ENCODE data around the gene NCCRP1. TPM values are rescaled to one million over a fixed set of nuclear protein-coding genes. Genes with fewer than 3 reads are reported as not detected.

The NCCRP1 gene
- polyA plus RNA-seq, 1 experiment = 0.04 TPM

GRCh38 chr19:39182174-39182505 lies 14.6 kb upstream of the NCCRP1 start:
- no peak for TF ChIP-seq CTCF (IDR thresholded peaks at IDR 0.05; ENCODE audit: insufficient read depth, low read depth, low read length)
- Histone ChIP-seq H3K36me3 (ENCODE audit: control insufficient read depth, insufficient read depth, low read length) (peaks cover 19% of the 10 kb centered on the region), H3K4me3 (ENCODE audit: low read depth, low read length) (no peak overlapping the region), H3K27me3 (ENCODE audit: control insufficient read depth, insufficient read depth, low read length) (no peaks in the 10 kb centered on the region)
- POLR2A ChIA-PET = no interaction called here
- no peak for DNase-seq (ENCODE audit: low read depth)
- CTCF ChIA-PET = no interaction called here

- CTCF ChIA-PET = interaction anchor here (1.2 kb wide), 1 partner anchor 61 kb away, joined by 3 read pairs; no protein-coding TSS in a partner anchor
- no peak for DNase-seq (ENCODE audit: low read depth)
- H3K27me3 ChIP-seq (ENCODE audit: control insufficient read depth, insufficient read depth, low read length) = no peaks in the 10 kb centered on the region
- H3K36me3 ChIP-seq (ENCODE audit: control insufficient read depth, insufficient read depth, low read length) = peaks cover 12% of the 10 kb centered on the region
- no peak overlapping the region for H3K4me3 ChIP-seq (ENCODE audit: low read depth, low read length)
- POLR2A ChIA-PET = no interaction called here
- TF ChIP-seq CTCF (IDR thresholded peaks at IDR 0.05; ENCODE audit: insufficient read depth, low read depth, low read length) = no peak
Measured at GRCh38 chr19:39183104-39183503, 13.7 kb upstream of the NCCRP1 start.

GRCh38 chr19:39186391-39186790 lies 10.4 kb upstream of the NCCRP1 start:
- Histone ChIP-seq H3K27me3 (ENCODE audit: control insufficient read depth, insufficient read depth, low read length) (no peaks in the 10 kb centered on the region), H3K4me3 (ENCODE audit: low read depth, low read length) (no peak overlapping the region), H3K36me3 (ENCODE audit: control insufficient read depth, insufficient read depth, low read length) (no peaks in the 10 kb centered on the region)
- TF ChIP-seq CTCF (IDR thresholded peaks at IDR 0.05; ENCODE audit: insufficient read depth, low read depth, low read length) = no peak
- ChIA-PET CTCF (interaction anchor here (0.7 to 2.4 kb wide), 8 partner anchors 10 to 148 kb away, joined by 3 to 15 read pairs (median 5); partner anchors contain the start of genes NCCRP1 and PAK4), POLR2A (no interaction called here)
- DNase-seq (ENCODE audit: low read depth) = no peak

GRCh38 chr19:39187552-39187943 lies 9.2 kb upstream of the NCCRP1 start:
- Histone ChIP-seq H3K27me3 (ENCODE audit: control insufficient read depth, insufficient read depth, low read length) (no peaks in the 10 kb centered on the region), H3K4me3 (ENCODE audit: low read depth, low read length) (no peak overlapping the region), H3K36me3 (ENCODE audit: control insufficient read depth, insufficient read depth, low read length) (no peaks in the 10 kb centered on the region)
- CTCF ChIA-PET = interaction anchor here (0.6 to 2.4 kb wide), 6 partner anchors 8 to 220 kb away, joined by 3 to 15 read pairs (median 4); partner anchors contain the start of genes NCCRP1 and PAK4
- POLR2A ChIA-PET = no interaction called here
- DNase-seq (ENCODE audit: low read depth) = no peak
- TF ChIP-seq CTCF (IDR thresholded peaks at IDR 0.05; ENCODE audit: insufficient read depth, low read depth, low read length) = no peak

- H3K36me3 ChIP-seq (ENCODE audit: control insufficient read depth, insufficient read depth, low read length) = no peaks in the 10 kb centered on the region
- ChIA-PET CTCF (interaction anchor here (1.0 kb wide), 1 partner anchor 10 kb away, joined by 4 read pairs; no protein-coding TSS in a partner anchor), POLR2A (no interaction called here)
- no peak for DNase-seq (ENCODE audit: low read depth)
- H3K4me3 ChIP-seq (ENCODE audit: low read depth, low read length) = no peak overlapping the region
- H3K27me3 ChIP-seq (ENCODE audit: control insufficient read depth, insufficient read depth, low read length) = peaks cover 2% of the 10 kb centered on the region; the same call in 1 of the 2 replicates
- TF ChIP-seq CTCF (IDR thresholded peaks at IDR 0.05; ENCODE audit: insufficient read depth, low read depth, low read length) = no peak
Measured at GRCh38 chr19:39188960-39189359, 7.8 kb upstream of the NCCRP1 start.

Data from BJ (cell line).